Hepatocyte (in vitro differentiated cells): ENCODE measurements around the gene UBE3C.

Experiments used
- CTCF ChIP-seq: fragments of 200-600 bp; sonication (generic); IDR thresholded peaks from 2 replicates; pipeline ENCODE4 v1.5.1; 2016; ENCODE audit warnings: antibody characterized with exemption, mild to moderate bottlenecking; ENCODE audit not compliant: poor library complexity
- EZH2 ChIP-seq: fragments of 200-600 bp; sonication (generic); IDR thresholded peaks from 2 replicates; pipeline ENCODE4 v1.6.1; 2016; ENCODE audit warnings: antibody characterized with exemption, mild to moderate bottlenecking, borderline replicate concordance
- EZH2phosphoT487 ChIP-seq: fragments of 200-600 bp; sonication (generic); IDR thresholded peaks from one replicate; pipeline ENCODE4 v1.6.1; 2018; ENCODE audit warnings: antibody characterized with exemption, mild to moderate bottlenecking, low read depth, moderate library complexity; ENCODE audit not compliant: unreplicated experiment, severe bottlenecking

- TF ChIP-seq CTCF (no peak), EZH2phosphoT487 (no peak), EZH2 (no peak)
Measured at GRCh38 chr7:157188091-157188665, 49.5 kb downstream of the UBE3C start.
